Cerebellar nuclear complex (tissue), 1 donor: ENCODE measurements around the gene RFC3.
"Not testable (repeated sequence)": the region's sequence is repeated elsewhere in the genome, so short reads cannot be mapped to it uniquely, and the experiment has no call there.

ENCODE experiments used
- DNase-seq, 2 experiments: peaks; one replicate each; lab custom pipeline; 2025; lab: John Stamatoyannopoulos, UW

The RFC3 gene

GRCh38 chr13:33806470-33807248 lies 11.3 kb upstream of the RFC3 start:
- no peak for DNase-seq

- DNase-seq, result not testable (repeated sequence)
Observed at GRCh38 chr13:33812829-33813228, 5.1 kb upstream of the RFC3 start.

GRCh38 chr13:33815011-33815550 lies 2.9 kb upstream of the RFC3 start:
- DNase-seq, result no peak

DNA sequence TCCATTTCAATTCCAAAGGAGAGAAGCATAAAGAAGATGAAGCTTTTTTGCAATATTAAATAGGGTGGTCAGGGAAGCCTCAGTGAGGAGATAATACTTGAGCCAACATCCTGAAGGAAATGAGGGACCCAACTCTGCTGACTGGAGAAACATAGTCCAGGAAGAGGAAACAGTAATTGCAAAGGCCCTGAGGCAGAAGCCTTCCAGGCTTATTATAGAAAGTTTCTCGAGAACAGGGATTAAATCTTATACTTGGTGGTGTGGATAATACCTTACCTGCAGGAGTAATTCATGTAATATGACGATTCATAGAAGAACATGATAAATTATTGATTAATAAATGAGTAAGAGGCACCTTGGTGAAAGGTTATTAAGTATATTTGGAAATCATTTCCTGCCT lies 1.0 kb upstream of the RFC3 start:
- DNase-seq, result no peak

GRCh38 chr13:33817513-33817900 lies 442 bp upstream of the RFC3 start:
- DNase-seq, result no peak

DNA sequence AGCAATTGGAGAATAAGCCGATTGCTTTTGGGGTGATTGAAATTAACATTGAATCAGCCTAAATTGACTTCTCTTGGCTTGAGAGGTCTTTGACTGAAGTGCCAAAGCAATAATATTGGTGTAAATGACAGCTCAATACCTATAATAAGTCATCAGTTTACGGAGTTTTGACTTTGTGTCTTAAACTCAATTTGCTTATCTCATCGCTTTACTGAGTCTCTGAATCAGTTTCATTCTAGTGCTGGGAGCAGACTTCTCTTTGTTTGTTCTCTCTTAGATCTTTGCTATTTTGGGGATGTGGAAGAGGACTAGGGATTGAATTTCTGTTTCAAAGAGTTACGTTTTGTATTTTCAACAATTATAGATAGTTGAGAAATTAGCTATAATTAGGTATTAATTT lies 7.1 kb downstream of the RFC3 start:
- no peak for DNase-seq

GRCh38 chr13:33827139-33827538 lies 9.2 kb downstream of the RFC3 start:
- DNase-seq, result no peak

GRCh38 chr13:33828431-33829129 lies 10.6 kb downstream of the RFC3 start:
- no peak for DNase-seq

DNA sequence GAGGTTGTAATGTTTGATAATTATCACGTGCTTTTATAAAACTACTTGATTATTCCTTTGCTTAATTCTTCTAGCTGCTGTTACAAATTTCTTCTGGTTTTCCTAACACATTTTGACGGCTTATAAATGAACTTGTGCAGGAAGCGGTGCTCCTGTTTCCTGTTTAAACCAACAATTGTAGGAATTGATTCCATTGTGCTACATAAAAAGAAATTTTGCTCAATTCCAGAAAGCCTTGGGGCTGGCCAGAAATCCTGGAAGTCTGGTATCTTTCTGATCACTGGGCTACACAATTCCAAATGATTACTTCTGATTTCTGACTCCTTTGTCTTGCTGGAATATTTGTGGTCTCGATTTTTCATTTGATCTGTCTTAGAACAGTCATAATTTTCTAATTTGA lies 14.9 kb downstream of the RFC3 start:
- no peak for DNase-seq

DNA sequence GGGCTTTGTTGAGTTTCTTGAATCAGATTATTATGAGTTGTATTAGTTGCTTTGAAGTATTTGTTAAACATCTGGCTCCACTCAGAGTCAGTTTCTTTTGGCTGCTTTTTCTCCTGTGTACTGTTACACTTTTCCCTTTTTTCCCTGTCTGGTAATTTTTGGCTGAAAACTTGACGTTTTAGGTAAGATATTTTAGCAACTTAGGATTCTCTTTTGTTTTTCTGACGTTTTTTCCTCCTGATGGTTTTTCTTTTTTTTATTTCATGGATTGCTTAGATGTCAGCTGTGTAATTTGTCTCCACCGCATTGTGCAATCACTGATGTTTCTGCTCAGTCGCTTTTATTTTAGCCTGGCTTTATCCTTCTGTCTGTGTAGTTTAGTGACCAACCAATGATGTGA lies 20.7 kb downstream of the RFC3 start:
- DNase-seq, result no peak

- no peak for DNase-seq
Observed at GRCh38 chr13:33840402-33840801, 22.5 kb downstream of the RFC3 start.

DNA sequence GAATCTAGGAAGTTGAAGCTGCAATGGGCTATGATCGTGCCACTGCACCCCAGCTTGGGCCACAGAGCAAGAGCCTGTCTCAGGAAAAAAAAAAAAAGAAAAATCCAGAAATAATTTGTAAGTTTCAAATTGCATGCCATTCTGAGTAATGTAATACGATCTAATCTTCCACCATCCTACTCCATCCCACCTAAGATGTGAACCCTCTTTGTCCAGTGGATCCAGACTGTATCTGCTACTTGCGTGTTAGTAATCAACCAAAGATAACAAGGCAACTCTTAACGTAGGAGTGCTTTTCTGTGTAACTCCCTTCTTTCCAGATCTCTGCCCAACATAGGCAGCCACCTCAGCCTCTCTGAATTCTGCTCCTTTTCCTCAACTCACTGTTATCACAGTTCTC lies 24.3 kb downstream of the RFC3 start:
- DNase-seq, result no peak

GRCh38 chr13:33842986-33843385 lies 25.0 kb downstream of the RFC3 start:
- DNase-seq, result no peak

GRCh38 chr13:33845572-33846302 lies 27.8 kb downstream of the RFC3 start:
- no peak for DNase-seq

GRCh38 chr13:33846303-33847062 lies 28.5 kb downstream of the RFC3 start:
- DNase-seq, result no peak

- no peak for DNase-seq
Observed at GRCh38 chr13:33849211-33849610, 31.3 kb downstream of the RFC3 start.

DNA sequence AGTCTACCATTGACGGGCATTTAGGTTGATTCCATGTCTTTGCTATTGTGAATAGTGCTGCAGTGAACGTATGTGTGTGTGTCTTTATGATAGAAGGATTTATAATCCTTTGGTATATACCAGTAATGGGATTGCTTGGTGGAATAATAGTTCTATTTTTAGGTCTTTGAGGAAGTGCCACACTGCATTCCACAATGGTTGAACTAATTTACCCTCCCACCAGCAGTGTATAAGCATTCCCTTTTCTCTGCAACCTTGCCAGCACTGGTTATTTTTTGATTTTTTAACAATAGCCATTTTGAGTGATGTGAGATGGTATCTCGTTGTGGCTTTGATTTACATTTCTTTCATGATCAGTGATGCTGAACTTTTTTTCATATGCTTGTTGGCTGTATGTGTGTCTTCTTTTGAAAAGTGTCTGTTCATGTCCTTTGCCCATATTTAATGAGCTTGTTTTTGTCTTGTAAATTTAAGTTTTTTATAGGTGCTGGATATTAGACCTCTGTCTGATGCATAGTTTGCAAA lies 37.5 kb downstream of the RFC3 start:
- no peak for DNase-seq

GRCh38 chr13:33859691-33860303 lies 41.8 kb downstream of the RFC3 start:
- no peak for DNase-seq

- no peak for DNase-seq
Observed at GRCh38 chr13:33860526-33860925, 42.6 kb downstream of the RFC3 start.

- no peak for DNase-seq
Observed at GRCh38 chr13:33862016-33862415, 44.1 kb downstream of the RFC3 start.

- DNase-seq, result no peak
Observed at GRCh38 chr13:33863188-33863789, 45.3 kb downstream of the RFC3 start.
